Endothelial cell (in vitro differentiated cells): ENCODE results near the gene BRAP. TPM values are rescaled to one million over a fixed set of nuclear protein-coding genes. Genes with fewer than 3 reads are reported as not detected.
A peak's percentile ranks its signal among the peaks of the same experiment; 100 is the strongest.

Experiments
- DNase-seq: peaks from one replicate; pipeline ENCODE4 v3.0.0; 2021; ENCODE audit warnings: low spot score
- H3K27ac Mint-ChIP-seq: one replicate; pipeline ENCODE4 v1.8.0; 2021; ENCODE audit warnings: mixed read lengths, inconsistent platforms; ENCODE audit not compliant: unreplicated experiment
- H3K27me3 Mint-ChIP-seq: one replicate; pipeline ENCODE4 v1.8.0; 2021; ENCODE audit warnings: mild to moderate bottlenecking, moderate library complexity, mixed read lengths, inconsistent platforms; ENCODE audit not compliant: unreplicated experiment
- H3K36me3 Mint-ChIP-seq: one replicate; pipeline ENCODE4 v1.8.0; 2021; ENCODE audit warnings: mild to moderate bottlenecking, low read depth, mixed read lengths, inconsistent platforms; ENCODE audit not compliant: unreplicated experiment
- H3K4me1 Mint-ChIP-seq: one replicate; pipeline ENCODE4 v1.8.0; 2021; ENCODE audit warnings: mild to moderate bottlenecking, mixed read lengths, inconsistent platforms; ENCODE audit not compliant: unreplicated experiment
- H3K4me3 Mint-ChIP-seq: one replicate; pipeline ENCODE4 v1.8.0; 2021; ENCODE audit warnings: mild to moderate bottlenecking, mixed read lengths, inconsistent platforms; ENCODE audit not compliant: unreplicated experiment
- H3K9me3 Mint-ChIP-seq: one replicate; pipeline ENCODE4 v1.8.0; 2021; ENCODE audit warnings: mixed read lengths, inconsistent platforms; ENCODE audit not compliant: unreplicated experiment
- long read RNA-seq: library from polyadenylated mRNA; unstranded; transcript quantifications from one replicate; pipeline ENCODE4 v2.0.0, GENCODE V29; 2020; ENCODE audit not compliant: unreplicated experiment
- total RNA-seq: library from RNA; stranded (reverse); fragmentation: NEBNext Ultra II Directional; extraction: Animal tissue kit (Norgen Biotek cat#: 25700); gene quantifications from one replicate; pipeline ENCODE4 v1.2.1, GENCODE V29; 2021; ENCODE audit not compliant: unreplicated experiment
- TF ChIP-seq, protein P1 (sequence below): fragments of 200-600 bp; sonication (generic); IDR thresholded peaks from one replicate; pipeline ENCODE4 v1.5.0; 2021; ENCODE audit warnings: antibody characterized with exemption; ENCODE audit not compliant: unreplicated experiment

The BRAP gene, protein sequence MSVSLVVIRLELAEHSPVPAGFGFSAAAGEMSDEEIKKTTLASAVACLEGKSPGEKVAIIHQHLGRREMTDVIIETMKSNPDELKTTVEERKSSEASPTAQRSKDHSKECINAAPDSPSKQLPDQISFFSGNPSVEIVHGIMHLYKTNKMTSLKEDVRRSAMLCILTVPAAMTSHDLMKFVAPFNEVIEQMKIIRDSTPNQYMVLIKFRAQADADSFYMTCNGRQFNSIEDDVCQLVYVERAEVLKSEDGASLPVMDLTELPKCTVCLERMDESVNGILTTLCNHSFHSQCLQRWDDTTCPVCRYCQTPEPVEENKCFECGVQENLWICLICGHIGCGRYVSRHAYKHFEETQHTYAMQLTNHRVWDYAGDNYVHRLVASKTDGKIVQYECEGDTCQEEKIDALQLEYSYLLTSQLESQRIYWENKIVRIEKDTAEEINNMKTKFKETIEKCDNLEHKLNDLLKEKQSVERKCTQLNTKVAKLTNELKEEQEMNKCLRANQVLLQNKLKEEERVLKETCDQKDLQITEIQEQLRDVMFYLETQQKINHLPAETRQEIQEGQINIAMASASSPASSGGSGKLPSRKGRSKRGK
- 22.0 TPM for total RNA-seq
- long read RNA-seq, full-length matches to known transcripts: 17 of 25 reads
- long read RNA-seq, partial matches to known transcripts: 4 of 25 reads
- long read RNA-seq, other reads (novel, unspliced or antisense): 4 of 25 reads

DNA sequence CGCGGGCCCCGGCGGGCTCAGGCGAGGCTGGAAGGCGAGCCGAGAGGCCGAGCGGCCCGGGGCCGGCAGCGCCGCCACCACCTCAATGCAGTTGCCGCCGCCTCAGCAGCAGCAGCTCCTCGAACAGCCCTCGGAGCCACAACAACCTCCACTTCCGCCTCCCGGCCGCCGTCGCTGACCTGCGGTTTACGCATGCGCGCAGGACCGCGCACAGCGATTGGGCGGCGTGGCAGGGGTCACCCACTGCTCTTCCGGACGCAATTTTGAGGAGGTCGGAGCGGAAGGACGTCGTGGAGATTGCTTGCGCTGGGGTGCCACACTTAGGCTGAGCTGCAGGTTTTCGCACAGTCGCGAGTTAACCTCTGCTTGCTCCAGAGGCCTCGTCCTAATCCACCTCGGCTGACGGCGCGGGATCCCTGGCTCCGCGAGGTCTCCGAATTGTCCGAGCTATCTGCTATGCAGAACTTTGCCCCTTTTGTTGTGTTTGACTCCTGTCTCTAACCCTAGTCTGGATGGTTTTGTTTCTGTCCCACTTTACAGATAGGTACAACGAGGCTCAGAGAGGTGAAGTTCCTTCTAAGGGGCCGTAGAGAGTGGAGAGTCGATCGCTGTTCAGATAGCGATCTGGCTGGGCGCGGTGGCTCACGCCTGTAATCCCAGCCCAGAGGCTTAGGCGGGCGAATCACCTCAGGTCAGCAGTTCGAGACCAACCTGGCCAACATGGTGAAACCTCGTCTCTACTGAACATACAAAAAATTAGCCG lies at the start of gene BRAP, which contains the start of gene ACAD10:
Gene BRAP, minus strand, starts transcription at position 146 of the 763 bp plus-strand sequence. CDS start 164 bp downstream, outside the sequence.
Gene ACAD10, plus strand, starts transcription at position 243 of the 763 bp plus-strand sequence. CDS start 6,657 bp downstream, outside the sequence.
- peaks cover 12% of the 10 kb centered on the region for H3K36me3 Mint-ChIP-seq
- TF ChIP-seq, protein P1, sequence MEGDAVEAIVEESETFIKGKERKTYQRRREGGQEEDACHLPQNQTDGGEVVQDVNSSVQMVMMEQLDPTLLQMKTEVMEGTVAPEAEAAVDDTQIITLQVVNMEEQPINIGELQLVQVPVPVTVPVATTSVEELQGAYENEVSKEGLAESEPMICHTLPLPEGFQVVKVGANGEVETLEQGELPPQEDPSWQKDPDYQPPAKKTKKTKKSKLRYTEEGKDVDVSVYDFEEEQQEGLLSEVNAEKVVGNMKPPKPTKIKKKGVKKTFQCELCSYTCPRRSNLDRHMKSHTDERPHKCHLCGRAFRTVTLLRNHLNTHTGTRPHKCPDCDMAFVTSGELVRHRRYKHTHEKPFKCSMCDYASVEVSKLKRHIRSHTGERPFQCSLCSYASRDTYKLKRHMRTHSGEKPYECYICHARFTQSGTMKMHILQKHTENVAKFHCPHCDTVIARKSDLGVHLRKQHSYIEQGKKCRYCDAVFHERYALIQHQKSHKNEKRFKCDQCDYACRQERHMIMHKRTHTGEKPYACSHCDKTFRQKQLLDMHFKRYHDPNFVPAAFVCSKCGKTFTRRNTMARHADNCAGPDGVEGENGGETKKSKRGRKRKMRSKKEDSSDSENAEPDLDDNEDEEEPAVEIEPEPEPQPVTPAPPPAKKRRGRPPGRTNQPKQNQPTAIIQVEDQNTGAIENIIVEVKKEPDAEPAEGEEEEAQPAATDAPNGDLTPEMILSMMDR: no peak
- peak within 1 kb of the TSS; percentile 99 for H3K4me3 Mint-ChIP-seq
- H3K9me3 Mint-ChIP-seq: no peaks in the 10 kb centered on the region
- peaks cover 25% of the 10 kb centered on the region for H3K4me1 Mint-ChIP-seq
- peak within 1 kb of the TSS; percentile 94 for H3K27ac Mint-ChIP-seq
- no peaks in the 10 kb centered on the region for H3K27me3 Mint-ChIP-seq
- DNase-seq: peak; percentile 95

DNA sequence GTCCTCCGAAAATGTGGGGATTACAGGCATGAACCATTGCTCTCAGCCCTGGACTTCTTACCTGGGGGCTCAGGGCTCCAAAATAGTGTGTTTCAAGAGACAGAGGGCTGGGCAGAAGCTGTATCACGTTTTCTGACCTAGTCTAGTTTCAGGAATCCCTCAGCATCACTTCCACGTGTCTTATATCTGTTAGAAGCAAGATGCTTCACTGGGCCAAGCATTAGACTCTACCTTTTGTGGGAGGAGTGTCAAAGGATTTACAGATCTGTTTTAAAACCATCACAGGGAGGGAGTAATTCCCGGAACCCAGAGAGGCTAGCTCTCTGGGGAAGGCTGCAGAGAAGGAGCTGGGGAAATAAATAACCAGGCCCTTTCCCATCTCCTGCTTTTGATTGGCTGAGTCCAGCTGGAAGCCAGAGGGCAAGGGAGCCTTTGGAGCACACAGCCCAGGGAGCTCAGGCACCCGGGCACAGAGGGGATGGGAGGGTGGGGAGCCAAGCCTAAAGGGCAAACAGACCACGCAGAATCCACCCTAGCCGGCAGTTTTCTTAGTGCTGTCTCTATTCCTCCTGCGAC lies 47.7 kb upstream of the BRAP start:
- Mint-ChIP-seq H3K36me3 (peaks cover 12% of the 10 kb centered on the region), H3K4me3 (no peak overlapping the region), H3K4me1 (no peaks in the 10 kb centered on the region), H3K9me3 (no peaks in the 10 kb centered on the region), H3K27me3 (peaks cover 1% of the 10 kb centered on the region), H3K27ac (no peak overlapping the region)
- no peak for DNase-seq
- TF ChIP-seq, protein P1: no peak

DNA sequence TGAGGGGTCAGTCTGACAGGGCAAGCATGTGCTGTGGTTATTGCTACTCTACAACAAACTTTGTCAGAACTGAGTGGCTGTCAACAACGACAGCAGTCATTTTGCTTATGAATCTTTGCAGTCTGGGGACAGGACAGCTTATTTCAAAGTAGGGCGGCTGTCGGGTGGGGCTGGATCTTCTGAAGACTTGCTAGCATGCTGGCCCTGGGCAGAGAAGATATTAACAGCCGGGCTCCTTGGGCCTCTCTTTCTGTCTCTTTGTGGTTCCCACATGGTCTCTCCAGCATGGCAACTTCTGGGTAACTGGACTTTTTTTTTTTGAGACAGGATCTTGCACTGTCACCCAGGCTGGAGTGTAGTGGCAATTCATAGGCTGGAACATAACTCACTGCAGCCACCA lies 47.0 kb upstream of the BRAP start:
- H3K27ac Mint-ChIP-seq: no peak overlapping the region
- H3K4me1 Mint-ChIP-seq: no peaks in the 10 kb centered on the region
- DNase-seq: no peak
- H3K9me3 Mint-ChIP-seq: no peaks in the 10 kb centered on the region
- no peak overlapping the region for H3K4me3 Mint-ChIP-seq
- peaks cover 12% of the 10 kb centered on the region for H3K36me3 Mint-ChIP-seq
- TF ChIP-seq, protein P1: no peak
- peaks cover 1% of the 10 kb centered on the region for H3K27me3 Mint-ChIP-seq

DNA sequence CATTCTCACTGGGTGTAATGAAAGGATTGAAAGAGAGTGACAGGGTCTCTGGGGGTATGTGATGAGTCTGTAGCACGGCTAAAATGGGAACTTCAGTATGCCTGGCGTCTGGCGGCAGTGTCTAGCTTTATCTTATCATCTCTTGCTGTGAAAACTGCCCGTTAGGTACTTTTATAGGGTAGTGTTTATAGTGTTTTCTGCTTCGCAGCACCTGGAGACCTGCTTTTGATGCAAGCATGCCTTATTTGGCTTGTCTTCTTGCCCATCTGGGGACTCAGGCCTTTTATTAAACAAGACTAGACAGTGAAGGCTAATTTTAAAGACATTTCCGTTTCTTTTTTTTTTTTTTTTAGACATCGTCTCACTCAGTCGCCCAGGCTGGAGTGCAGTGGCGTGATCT lies 44.7 kb upstream of the BRAP start:
- H3K27ac Mint-ChIP-seq: no peak overlapping the region
- no peaks in the 10 kb centered on the region for H3K4me1 Mint-ChIP-seq
- TF ChIP-seq, protein P1: no peak
- no peak for DNase-seq
- H3K36me3 Mint-ChIP-seq: peaks cover 7% of the 10 kb centered on the region
- H3K27me3 Mint-ChIP-seq: peaks cover 1% of the 10 kb centered on the region
- no peaks in the 10 kb centered on the region for H3K9me3 Mint-ChIP-seq
- H3K4me3 Mint-ChIP-seq: no peak overlapping the region
